Esophagus muscularis mucosa (tissue), 4 donors: ENCODE measurements around the gene EVPL. TPM values are rescaled to one million over a fixed set of nuclear protein-coding genes. Genes with fewer than 3 reads are reported as not detected.

Experiments used
- DNase-seq: peaks from one replicate; pipeline ENCODE4 v3.0.0-alpha.2; 2017; ENCODE audit errors: extremely low spot score
- H3K27ac ChIP-seq, 4 donors: fragments of 200-600 bp; sonication (generic); replicated peaks in 1 of 4; 1 replicate in 3 of 4; 2 replicates in 1 of 4; pipeline ENCODE4 v1.5.1; 2016 to 2019; ENCODE audit warnings: mild to moderate bottlenecking in 1 of 4
- H3K27me3 ChIP-seq, 4 donors: fragments of 200-600 bp; sonication (generic); one replicate each; pipeline versions ENCODE4 v1.5.1 to v1.6.0; 2016 to 2019
- H3K36me3 ChIP-seq, 4 donors: fragments of 200-600 bp; sonication (generic); one replicate each; pipeline ENCODE4 v1.5.1; 2016 to 2019
- H3K4me1 ChIP-seq, 4 donors: fragments of 200-600 bp; sonication (generic); one replicate each; pipeline ENCODE4 v1.5.1; 2016 to 2019
- H3K4me3 ChIP-seq, 4 donors: fragments of 200-600 bp; sonication (generic); 1 replicate in 2 of 4; 2 replicates in 2 of 4; pipeline ENCODE4 v1.5.1; 2016 to 2019; ENCODE audit warnings: mild to moderate bottlenecking in 4 of 4, moderate library complexity in 1 of 4
- H3K9me3 ChIP-seq, 4 donors: fragments of 200-600 bp; sonication (generic); 1 replicate in 3 of 4; 2 replicates in 1 of 4; pipeline ENCODE4 v1.5.1; 2016 to 2019
- EP300 ChIP-seq: sonication (generic); formaldehyde crosslinking; IDR thresholded peaks from one replicate; pipeline ENCODE4 v1.6.1; 2017; ENCODE audit warnings: antibody characterized with exemption
- POLR2A ChIP-seq: fragments of 450-650 bp; IDR thresholded peaks from one replicate; pipeline ENCODE4 v1.6.1; 2017; ENCODE audit warnings: antibody characterized with exemption, moderate library complexity, mild to moderate bottlenecking, low read depth
- POLR2AphosphoS5 ChIP-seq, 2 donors: sonication (generic); formaldehyde crosslinking; IDR thresholded peaks; one replicate each; pipeline ENCODE4 v1.6.1; 2017; ENCODE audit warnings: antibody characterized with exemption in 2 of 2
- WGBS: methylation state at CpG from one replicate; pipeline ENCODE4 v1.1.5; 2018; 5-methylcytosine and 5-hydroxymethylcytosine counted together
- intact Hi-C: fragments of 100-400 bp; cut with DNase I; formaldehyde crosslinking; loops from one replicate; pipeline ENCODE4 v1.15.1; 2023
- total RNA-seq, 4 donors: library from RNA; depleted of rRNA; stranded (reverse); fragments of >200 nt; gene quantifications; one replicate each; pipeline versions ENCODE4 v1.1.0 to v1.2.1, GENCODE V29; 2016
- TF ChIP-seq, protein P1 (sequence below), 3 experiments: fragments of 200-600 bp in 2 of 3; fragments of 450-650 bp in 1 of 3; sonication (generic) in 2 of 3; IDR thresholded peaks; one replicate each; pipeline ENCODE4 v1.5.1; 2017 to 2019; ENCODE audit warnings: antibody characterized with exemption in 3 of 3, mild to moderate bottlenecking in 2 of 3, moderate library complexity in 1 of 3

EVPL gene
- total RNA-seq, 4 donors from 2014 or later, result 0.19 to 2.1 (median 1.1) TPM

DNA sequence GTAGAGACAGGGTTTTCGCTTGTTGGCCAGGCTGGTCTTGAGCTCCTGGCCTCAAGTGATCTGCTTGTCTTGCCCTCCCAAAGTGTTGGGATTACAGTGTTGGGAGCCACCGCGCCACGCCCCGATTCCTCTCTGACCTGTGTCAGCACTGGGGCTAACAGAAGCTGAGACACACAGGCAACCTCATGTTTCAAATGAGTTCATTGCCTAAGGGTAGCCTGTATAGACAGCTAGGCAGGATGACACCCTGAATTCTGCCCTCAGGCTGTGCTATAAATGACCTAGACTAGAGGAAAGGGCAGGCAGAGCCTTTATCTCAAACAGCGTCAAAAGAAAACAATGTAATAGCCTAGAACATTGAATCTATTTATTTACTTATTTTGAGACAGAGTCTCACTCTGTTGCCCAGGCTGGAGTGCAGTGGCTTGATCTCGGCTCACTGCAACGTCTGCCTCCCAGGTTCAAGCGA lies 28.7 kb downstream of the EVPL start:
- H3K4me3 ChIP-seq, result no peak overlapping the region
- no peaks in the 10 kb centered on the region for H3K9me3 ChIP-seq
- intact Hi-C loops, result no loop called here
- peaks cover 0 to 41% (median 20%) of the 10 kb centered on the region in 4 donors for H3K36me3 ChIP-seq
- no peaks in the 10 kb centered on the region for H3K27me3 ChIP-seq
- TF ChIP-seq EP300 (no peak), POLR2A (no peak), POLR2AphosphoS5 (IDR thresholded peaks at IDR 0.05) (no peak)
- TF ChIP-seq, protein P1, sequence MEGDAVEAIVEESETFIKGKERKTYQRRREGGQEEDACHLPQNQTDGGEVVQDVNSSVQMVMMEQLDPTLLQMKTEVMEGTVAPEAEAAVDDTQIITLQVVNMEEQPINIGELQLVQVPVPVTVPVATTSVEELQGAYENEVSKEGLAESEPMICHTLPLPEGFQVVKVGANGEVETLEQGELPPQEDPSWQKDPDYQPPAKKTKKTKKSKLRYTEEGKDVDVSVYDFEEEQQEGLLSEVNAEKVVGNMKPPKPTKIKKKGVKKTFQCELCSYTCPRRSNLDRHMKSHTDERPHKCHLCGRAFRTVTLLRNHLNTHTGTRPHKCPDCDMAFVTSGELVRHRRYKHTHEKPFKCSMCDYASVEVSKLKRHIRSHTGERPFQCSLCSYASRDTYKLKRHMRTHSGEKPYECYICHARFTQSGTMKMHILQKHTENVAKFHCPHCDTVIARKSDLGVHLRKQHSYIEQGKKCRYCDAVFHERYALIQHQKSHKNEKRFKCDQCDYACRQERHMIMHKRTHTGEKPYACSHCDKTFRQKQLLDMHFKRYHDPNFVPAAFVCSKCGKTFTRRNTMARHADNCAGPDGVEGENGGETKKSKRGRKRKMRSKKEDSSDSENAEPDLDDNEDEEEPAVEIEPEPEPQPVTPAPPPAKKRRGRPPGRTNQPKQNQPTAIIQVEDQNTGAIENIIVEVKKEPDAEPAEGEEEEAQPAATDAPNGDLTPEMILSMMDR (IDR thresholded peaks at IDR 0.05), result no peak
- H3K27ac ChIP-seq, result no peak overlapping the region
- H3K4me1 ChIP-seq, result peaks cover 0 to 5% (median 0%) of the 10 kb centered on the region in 4 donors
- DNase-seq, result no peak
- WGBS, result 100% methylated on average over 9 of the region's 9 CpGs

DNA sequence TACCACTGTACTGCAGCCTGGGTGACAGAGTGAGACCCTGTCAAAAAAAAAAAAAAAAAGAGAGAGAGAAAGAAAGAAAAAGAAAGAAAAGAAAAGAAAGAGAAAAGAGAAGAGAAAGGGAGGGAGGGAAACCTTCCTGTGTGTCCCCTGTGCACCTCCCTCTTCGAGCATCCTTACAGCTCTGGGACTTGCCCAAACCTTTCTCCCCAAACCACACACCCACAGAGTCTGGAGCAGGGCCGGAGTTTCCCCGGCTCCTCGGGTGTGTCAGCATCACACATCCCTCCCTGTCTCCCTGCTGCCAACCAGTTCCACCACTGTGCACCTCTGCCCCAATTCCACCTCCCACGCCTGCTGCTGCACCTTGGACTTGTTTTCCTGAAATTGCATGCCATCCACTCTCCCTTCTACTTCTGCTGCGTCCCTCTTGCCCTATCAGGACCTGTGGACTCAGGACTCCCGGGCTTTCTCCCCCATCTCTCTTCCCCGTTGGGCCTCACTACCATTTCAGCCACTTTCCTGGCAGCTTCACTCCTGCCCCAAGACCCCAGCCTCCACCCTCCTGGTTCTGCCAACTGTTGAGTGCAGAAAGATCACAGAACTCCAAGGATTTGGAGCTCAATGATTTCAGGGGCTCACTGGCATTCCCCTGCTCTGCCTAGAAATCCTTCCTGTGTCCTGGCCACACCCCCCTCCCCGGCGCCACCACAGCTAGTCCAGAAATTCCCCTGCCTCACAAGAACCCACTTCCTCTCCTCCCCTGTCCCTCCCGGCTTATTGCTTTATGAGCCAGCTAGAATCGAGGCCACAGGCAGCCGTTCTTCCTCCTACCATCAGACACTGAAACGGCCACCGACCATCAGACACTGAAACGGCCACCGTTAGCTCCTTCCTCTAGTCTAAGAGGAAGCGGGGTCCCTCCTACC lies 30.2 kb downstream of the EVPL start:
- 59% methylated on average over 18 of the region's 18 CpGs for WGBS
- intact Hi-C loops, result no loop called here
- peaks cover 0 to 50% (median 19%) of the 10 kb centered on the region in 4 donors for H3K36me3 ChIP-seq
- H3K27me3 ChIP-seq, result no peaks in the 10 kb centered on the region
- no peaks in the 10 kb centered on the region for H3K9me3 ChIP-seq
- no peak for DNase-seq
- H3K4me1 ChIP-seq, result peaks cover 0 to 5% (median 0%) of the 10 kb centered on the region in 4 donors
- TF ChIP-seq, protein P1 (IDR thresholded peaks at IDR 0.05), result no peak
- TF ChIP-seq POLR2A (no peak), POLR2AphosphoS5 (IDR thresholded peaks at IDR 0.05) (no peak), EP300 (no peak)
- H3K4me3 ChIP-seq, result no peak overlapping the region
- no peak overlapping the region for H3K27ac ChIP-seq

- WGBS, result 98% methylated on average over 7 of the region's 7 CpGs
- Histone ChIP-seq H3K4me3 (no peak overlapping the region), H3K27ac (no peak overlapping the region), H3K9me3 (no peaks in the 10 kb centered on the region), H3K27me3 (no peaks in the 10 kb centered on the region), H3K36me3 (peaks cover 7 to 53% (median 22%) of the 10 kb centered on the region in 4 donors), H3K4me1 (peaks cover 0 to 5% (median 0%) of the 10 kb centered on the region in 4 donors)
- intact Hi-C loops, result no loop called here
- TF ChIP-seq, protein P1 (IDR thresholded peaks at IDR 0.05), result no peak
- TF ChIP-seq EP300 (no peak), POLR2AphosphoS5 (IDR thresholded peaks at IDR 0.05) (no peak), POLR2A (no peak)
- no peak for DNase-seq
These were observed 31.7 kb downstream of the EVPL start for GRCh38 chr17:75995385-75995925.

DNA sequence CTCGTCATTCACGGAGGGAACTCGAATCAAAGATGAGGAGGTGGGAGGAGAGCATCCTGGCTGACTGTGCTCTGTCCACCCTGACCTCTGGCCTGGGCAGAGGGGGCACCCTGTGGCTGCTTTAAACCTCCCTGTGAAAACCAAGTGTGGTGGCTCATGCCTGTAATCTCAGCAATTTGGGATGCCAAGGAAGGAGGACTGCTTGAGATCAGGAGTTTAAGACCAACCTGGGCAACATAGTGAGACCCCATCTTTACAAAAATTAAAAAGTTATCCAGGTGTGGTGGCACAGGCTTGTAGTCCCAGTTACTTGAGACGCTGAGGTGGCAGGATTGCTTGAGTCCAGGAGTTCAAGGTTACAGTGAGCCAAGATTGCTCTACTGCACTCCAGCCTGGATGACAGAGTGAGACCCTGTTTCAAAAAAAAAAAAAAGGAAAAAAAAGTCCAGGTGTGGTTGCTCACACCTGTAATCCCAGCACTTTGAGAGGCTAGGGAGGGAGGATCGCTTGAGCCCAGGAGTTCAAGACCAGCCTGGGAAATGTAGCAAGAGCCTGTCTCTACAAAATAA lies 32.2 kb downstream of the EVPL start:
- Histone ChIP-seq H3K9me3 (no peaks in the 10 kb centered on the region), H3K4me3 (no peak overlapping the region), H3K27me3 (no peaks in the 10 kb centered on the region), H3K36me3 (peaks cover 7 to 47% (median 21%) of the 10 kb centered on the region in 4 donors), H3K4me1 (peaks cover 0 to 5% (median 0%) of the 10 kb centered on the region in 4 donors), H3K27ac (no peak overlapping the region)
- WGBS, result 91% methylated on average over 5 of the region's 5 CpGs
- TF ChIP-seq, protein P1 (IDR thresholded peaks at IDR 0.05), result no peak
- TF ChIP-seq POLR2A, result no peak
- no peak for TF ChIP-seq EP300
- no peak for TF ChIP-seq POLR2AphosphoS5 (IDR thresholded peaks at IDR 0.05)
- intact Hi-C loops, result no loop called here
- DNase-seq, result no peak
